CD4-positive, alpha-beta T cell treated with Interferon gamma for 1 hour (primary cell): ENCODE measurements around the gene PLD3.
"Not testable (repeated sequence)": the region's sequence is repeated elsewhere in the genome, so short reads cannot be mapped to it uniquely, and the experiment has no call there.

Experiments used
- DNase-seq: peaks from one replicate; pipeline ENCODE4 v3.0.0-alpha.2; 2020

Gene PLD3

DNA sequence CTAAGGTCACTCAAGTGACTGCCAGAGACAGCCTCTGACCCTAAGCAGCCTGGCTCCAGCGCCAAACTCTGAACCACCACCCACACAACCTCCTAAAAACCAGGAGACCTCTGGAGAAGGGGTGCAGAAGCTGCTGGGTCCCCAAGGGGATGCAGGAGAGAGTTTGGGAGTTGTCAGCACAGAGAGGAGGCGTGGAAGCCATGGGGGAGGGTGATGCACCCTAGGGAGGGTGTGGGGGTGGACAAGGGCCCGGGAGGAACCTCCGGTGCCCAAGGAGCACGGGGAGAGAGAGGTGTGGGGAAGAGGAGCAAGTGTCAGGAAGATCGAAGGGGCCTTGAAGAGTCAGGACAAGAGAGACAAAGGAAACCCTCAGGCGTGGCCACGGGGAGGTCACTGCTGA is 43.6 kb downstream of the PLD3 start:
- no peak for DNase-seq

DNA sequence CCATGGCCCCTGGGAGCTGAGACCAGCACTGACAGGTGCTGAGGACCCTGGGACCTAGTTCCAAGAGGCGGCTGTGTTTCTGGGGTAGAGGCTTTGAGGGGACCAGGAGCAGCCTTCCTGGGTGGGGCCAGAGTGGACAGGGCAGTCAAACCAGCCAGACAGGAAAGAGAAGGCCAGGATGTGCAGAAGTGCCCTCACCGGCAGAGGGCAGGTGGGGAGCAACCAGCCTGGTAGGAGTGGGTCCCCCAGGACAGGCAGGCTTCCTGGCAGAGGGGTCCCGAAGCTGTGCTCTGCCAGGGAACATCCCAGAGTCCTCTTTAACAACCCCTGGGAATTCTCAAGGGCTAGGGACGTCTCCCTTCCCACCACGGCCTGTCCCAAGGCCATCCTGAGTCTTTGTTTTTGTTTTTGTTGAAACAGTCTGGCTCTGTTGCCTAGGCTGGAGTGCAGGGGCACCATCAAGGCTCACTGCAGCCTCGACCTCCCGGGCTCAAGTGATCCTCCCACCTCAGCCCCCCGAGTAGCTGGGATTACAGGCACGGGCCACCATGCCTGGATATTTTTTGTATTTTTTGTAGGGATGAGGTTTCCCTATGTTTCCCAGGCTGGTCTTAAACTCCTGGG is 44.5 kb downstream of the PLD3 start:
- DNase-seq = no peak

DNA sequence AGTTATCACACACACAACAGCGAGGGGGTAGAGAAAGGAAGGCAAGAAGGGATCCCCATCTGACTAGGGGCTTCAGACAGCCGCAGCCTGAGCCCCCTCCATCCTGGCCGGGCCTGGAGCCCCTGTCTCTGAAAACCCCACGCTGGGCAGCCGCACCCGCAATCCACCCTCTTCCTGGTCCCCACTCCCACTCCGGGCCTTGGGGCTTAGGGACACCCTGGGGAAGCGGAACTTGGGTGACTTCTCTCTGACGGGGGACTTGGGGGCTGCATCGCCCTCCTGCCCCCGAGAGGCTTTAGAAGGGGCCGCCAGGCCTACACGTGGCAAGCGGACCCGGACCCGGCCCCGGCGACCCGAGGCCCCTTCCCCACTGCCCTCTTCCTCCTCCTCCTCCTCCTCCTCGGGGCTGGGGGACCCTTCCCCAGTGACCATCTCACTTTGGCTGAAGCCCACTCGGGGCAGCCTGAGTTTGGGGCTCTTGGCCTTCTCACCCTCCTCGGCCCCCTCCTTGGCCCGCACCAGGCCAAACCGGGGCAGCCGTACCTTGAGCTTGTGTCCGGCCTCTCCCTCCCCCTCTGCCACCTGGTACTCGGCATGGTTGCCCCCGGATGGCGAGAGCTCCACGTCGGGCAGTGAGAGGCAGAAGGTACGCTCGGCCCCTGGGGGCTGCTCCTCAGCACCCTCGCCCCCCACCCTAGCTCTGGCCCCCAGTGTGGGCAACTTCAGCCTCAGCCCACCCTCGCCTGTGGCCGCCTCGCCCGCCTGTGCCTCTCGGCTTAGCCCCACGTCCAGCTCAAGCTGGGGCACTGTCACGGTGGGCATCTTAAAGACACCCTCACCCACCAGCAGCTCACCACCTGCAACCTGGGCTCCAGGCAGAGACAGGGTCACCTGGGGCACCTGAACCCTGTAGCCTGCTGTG is 45.7 kb downstream of the PLD3 start:
- DNase-seq = no peak

DNA sequence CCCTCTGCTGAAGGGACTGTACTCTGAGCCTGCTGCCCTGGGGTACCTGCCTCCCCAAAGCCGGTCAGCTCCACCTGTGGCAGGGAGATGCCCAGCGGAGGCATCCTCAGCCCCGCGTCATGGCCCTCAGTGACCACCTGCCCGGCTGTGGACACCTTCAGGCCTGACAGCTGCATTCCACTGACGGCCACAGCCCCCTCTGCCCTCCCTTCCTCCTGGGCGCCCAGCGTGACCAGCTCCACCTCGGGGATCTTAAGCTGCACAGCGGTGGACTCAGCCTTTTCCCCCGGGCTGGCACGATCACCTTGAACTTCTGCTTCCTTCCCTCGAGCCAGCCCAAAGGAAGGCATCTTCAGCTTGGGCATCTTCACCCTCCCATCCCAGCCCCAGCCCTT is 46.3 kb downstream of the PLD3 start:
- no peak for DNase-seq

DNA sequence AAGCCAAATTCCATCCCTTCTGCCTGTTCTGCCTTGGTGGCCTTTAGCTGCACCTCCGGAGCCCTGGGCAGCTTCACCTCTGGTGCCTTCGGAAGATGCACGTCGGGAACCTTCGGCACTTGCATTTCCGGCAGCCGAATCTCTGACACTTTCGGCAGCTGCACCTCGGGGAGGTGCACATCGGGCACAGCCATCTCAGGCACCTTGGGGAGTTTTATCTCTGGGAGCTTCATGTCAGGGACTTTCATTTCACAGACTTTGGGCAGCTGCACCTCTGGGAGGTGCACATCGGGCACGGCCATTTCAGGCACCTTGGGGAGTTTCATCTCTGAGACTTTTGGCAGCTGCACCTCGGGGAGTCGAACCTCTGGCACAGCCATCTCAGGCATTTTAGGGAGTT is 47.5 kb downstream of the PLD3 start:
- no peak for DNase-seq

DNA sequence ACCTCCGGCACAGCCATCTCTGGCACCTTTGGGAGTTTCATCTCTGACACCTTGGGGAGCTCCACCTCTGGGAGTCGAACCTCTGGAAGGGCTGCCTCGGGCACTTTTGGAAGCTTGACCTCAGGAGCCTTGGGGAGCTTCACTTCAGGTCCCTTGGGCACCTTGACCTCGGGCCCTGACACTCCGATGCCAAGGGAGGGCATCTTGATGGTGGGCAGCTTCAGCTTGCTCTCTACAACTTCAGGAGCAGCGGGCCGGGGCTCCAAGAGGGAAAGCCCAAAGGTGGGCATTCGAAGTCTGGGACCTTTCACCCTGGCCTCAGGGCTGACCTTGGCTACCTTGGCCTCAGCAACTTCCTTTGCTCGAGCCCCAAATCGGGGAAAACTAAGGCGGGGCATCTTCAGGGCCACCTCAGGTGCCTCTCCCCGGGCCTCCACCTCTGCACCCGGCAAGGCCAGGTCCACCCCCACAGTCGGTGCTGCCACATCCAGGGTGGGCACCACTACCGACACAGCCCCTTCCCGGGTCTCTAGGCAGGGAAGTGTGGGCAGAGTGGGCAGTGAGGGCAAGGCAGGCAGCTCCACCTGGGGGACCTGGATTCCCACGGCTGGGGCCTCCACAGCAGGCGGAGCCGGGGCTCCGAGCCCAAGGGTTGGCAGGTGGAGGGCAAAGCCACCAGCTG is 48.5 kb downstream of the PLD3 start:
- no peak for DNase-seq

DNA sequence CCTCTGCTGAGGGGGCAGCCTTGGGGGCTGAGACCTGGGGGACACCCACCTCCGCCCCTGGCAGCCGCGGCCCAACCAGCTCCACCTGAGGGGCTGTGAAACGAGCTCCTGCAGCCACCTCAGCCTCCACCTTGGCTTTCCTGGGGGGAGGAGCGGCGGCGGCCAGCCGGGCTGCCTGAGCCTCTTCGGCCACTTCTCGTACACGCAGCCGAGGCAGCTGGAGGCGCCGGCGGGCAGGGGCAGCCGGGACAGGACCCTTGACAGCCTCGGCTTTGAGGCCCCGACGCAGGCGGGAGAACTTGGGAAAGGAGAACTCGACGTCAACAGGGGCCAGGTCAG is 49.0 kb downstream of the PLD3 start:
- DNase-seq = no peak

DNA sequence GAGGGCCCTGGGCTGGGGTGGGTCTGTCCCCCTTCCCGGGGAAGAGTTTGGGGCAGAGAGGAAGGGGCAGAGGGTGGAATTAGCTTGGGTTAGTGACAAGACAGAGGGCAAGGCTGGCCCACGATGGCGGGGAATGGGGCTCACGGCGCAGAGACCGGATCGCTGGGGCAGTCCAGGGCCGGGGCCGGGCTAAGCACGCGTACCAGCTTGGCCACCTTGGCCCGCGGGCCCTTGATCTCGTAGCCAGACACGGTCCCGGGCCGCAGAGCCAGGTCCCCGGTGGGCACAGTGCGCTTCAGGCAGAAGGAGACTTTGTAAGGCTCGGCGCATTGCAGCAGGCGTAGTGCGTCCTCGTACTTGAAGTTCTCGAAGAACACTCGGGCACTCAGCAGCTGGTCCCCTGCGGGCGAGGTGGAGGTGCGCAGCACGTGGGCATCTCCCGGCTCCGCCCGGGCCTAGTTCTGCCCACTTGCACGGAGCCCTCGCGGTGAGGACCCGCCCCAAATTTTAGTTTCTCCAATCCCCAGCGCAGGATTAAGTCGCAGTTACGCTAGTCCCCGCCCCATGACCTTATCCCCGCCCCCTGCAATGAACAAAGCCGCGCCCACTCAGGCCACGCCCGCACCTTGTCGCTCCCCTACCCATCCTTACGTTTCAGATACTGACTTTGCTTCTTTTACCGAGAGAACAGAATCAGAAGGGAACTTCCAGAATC is 50.1 kb downstream of the PLD3 start:
- peak; percentile 75 for DNase-seq

DNA sequence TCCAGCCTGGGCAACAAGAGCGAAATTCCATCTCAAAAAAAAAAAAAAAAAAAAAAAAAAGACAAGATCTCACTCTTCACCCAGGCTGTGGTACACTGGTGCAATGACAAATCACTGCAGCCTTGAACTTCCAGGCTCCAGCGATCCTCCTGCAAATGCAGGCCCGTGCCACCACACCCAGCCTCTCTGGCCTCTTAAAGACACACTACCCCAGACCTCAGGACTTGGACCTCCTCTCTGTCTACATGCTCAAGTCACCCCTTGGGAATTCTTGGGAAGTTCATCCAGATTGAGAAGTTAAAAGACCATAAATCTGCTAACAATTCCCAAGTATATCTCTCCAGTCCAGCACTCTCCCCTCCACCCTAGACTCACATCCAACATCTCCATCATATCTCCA is 52.1 kb downstream of the PLD3 start:
- DNase-seq = no peak

DNA sequence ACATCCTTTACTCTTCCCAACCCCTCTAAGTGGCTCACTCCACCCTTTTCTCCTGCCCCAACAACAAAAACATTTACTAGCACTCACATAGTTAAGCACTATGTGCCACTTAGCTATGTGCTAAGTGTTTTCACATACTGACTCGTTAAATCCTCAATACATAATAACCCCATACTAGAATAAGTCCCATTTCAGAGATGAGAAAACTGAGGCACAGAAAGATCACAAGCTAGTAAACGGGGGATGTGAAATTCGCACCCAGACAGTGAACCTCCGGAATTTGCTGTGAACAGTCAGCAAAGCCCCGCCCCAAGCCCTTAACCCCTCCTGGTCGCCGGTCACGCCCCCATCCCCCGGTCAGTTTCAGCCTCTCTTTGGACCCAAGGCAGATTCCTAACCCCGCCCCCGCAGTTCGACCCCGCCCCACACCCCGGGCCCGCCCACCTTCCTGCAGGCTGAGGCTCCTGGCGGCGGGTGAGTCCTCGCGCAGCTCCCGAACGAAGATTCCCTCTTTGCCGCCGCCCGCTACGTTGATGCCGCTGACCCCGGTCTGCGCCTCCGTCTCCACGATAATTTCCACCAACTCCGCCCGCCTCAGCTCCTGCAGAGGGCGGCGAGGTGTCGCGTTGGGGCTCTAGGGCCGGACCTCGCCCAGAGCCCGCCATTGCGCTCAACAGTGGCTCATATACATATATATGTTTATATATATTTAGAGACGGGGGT is 54.9 kb downstream of the PLD3 start:
- peak; percentile 85 for DNase-seq

DNA sequence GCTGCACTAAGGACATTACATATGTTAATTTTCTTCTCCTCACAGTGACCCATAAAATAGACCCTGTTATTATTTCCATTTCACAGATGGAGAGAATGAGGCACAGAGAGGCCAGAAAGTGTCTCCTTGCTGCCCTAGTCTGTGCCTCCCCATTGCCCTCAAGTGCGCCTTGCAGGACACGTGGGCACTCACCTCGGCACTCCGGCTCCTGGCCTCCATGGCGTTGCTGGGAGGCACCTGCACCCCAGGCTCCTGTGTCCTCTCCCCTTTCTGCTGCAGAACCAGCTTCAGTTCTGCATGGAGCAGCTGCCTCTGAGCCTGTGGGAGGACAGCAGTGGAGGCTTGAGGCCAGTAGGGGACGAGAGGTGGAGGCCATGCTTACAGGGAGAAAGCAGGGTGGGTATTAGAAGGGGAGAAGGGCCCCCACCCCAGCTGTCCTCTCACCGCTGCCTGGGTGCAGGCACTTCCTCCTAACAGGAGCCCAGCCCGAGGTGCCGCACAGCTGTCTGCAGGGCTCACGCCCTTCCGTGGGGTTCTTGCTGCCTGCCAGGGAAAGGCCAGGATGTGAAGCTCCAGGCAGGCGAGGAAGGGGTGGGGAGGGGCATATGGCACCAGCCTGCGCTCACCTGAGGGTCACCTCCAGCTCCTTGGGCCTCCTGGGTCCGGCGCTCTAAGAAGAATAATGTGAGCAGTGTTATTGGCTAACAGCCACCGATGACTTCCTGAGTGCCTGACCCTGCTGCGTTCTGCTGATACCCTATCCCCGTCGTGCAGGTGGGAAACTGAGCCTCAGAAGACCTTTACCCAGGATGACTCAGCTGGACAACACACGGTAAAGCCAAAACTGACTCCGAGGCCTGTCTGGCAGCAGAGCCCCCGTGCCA is 59.5 kb downstream of the PLD3 start:
- DNase-seq = no peak

DNA sequence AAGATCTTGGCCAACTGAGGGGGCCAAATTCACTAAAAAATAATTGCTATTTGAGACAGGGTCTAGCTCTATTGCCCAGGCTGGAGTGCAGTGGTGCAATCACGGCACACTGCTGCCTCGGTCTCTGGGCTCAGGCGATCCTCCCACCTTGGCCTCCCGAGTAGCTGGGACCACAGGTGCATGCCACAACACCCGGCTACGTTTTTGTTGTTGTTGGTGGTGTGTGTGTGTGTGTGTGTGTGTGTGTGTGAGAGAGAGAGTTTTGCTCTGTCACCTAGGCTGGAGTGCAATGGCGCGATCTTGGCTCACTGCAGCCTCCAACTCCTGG is 60.1 kb downstream of the PLD3 start:
- not testable (repeated sequence) for DNase-seq

DNA sequence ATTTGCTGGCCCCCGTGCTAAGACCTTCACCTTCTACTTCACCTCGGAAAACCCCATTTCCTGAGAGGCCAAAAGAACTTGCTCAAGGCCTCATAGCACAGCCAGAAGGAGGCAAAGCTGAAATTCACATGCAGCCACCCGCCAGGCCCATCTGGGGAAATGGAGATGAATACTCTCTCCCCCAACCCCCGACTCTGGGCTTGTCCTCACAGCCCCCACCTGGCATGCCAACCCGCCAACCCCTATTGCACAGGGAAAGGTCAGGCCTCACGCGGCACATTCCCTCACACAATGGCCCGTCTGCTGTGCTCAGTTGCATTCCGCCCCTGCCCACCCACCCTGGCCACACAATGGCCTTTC is 61.5 kb downstream of the PLD3 start:
- DNase-seq = no peak

DNA sequence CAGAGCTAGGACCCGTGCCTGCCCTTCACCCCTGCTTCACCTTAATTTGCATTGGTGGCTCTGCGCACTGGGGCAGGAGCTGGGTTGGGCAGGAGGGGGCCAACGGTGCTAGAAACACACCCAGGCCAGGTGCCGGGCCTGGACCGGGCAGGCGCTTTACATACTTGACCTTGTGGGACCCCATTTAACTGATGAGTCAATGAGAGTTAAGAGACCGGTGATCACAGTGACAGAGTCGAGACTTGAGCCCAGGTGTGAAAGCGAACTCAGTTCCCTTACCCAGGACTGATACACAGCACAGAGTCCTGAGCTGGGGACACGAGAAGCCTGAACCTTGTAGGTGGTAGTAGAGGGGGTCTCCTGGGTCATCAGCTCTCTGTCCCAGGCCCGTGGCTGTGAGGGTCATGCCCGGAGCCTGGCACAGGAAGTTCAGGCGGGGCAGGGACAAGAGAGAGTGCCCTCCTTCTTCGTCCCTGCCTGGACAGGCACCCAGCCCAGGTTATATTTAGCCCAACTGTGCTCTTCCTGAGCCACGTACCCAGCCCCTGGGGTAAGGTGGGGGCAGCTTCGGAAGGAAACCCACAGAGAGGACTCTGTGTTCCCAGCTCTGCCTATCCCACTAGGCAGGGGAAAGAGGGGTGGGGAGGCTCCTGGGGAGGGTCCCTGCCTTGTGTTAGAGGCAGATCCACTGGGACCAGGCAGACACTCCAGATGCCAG is 62.8 kb downstream of the PLD3 start:
- no peak for DNase-seq

DNA sequence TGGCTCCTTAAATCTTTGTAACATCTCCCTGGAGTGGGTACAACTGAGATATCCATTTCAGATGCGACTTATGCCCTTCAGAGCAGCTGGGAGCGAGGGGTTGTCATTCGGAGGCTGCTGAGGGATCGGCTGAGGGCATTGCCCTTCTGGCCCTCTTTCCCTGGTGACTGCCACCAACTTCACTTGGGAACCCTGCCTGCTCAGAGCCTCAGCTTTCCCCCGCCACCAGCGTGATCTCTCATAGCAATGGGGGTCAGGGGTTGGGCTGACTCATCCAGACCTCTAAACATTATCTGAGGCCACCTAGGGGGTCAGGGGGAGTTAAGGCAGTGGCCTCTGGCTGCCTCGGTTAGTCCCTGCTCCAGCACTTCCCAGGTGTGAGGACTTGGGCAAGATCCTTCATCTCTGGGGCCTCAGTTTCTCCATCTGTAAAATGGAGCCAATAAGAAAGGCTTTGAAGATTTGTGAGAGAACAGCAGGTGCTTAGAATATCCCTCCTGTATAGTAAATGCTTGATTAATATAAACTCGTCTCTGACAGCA is 63.5 kb downstream of the PLD3 start:
- no peak for DNase-seq

DNA sequence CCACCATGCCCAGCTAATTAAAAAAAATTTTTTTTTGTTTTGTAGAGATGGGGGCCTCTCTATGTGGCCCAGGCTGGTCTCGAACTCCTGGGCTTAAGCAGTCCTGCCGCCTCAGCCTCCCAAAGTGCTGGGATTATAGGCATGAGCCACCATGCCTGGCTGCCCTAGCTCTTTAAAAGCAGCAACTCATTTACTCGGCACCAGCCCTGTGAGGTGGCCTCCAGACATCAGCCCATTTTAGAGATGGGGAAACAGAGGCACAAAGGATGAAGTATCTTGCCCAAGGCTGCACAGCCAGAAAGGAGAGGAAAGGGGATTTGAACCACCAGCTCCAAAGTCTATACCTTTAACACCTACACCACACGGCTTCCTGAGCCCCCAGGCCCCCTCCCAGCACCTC is 64.4 kb downstream of the PLD3 start:
- no peak for DNase-seq

DNA sequence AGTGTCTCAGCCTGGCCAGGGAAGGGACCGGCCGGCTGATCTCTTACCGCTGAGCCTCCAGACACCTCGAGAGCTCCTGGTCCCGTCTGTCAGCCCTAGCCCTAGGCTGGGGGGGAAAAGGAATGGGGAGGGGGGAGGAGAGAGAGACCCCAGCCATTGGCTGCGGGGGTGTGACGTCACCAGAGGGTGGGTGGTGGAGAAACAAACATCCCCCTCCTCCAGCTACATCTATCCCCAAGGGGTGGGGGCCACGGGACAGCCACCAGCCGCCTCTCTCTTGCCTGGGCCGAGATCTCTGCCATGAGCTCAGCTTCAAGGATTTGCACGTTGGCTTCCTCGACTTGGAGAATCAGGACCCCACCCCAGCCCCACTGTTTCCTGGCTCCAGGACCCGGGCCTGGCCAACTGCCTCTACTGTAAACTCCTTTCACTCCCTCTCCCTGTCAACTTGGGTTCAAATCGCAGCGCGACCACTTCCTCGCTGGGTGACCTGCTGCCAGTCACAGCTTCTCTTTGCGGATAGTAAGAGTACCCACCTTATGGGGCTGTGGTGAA is 64.9 kb downstream of the PLD3 start, which contains the start of gene PRX:
Gene PRX (minus strand): TSS at position 88 of the 555 bp plus-strand sequence. CDS start 5,446 bp downstream, outside the sequence.
- DNase-seq = no peak

DNA sequence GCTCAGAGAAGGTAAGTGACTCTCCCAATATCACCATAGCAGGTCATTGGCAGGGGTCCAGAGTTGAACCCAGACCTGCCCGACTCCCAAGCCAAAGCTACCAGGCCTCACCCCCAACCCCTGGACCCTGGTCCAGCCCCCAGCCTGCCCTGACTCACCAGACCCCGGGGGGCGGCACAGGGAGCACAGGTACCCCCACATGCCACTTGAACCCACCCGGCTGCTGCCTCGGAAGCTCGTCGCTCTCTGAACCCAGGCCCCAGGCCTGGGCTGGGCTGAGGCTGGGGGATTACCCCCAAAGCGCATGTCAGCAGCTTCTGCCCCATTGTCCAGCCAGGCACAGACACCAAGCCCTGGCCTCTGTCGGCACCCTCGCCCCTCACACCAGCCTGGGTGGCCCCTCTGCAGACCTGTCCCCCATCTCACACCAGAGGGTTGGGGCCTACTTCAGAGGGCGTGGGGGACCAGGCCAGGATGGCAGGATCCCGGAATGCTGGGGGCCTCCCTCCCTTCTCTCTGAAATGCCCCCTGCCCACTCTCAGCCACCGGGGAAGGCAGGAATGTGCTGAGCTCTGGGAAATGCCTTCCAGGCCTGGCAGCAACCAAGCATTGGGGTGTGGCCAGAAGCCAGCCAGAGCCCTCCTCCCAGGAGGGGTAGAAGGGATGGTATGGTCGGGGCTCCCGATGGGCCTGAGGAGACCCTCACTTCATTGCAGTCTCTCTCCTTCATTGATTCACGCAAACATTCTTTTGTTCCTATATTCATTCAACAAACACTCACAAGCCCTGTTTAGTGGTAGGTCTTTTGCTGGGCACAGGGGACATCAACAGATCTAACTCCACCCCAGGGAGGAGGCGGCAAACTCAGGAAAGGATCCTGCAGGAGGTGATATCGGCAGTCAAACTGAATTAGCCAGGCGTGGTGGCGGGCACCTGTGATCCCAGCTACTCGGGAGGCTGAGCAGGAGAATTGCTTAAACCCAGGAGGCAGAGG is 66.3 kb downstream of the PLD3 start:
- DNase-seq = no peak

DNA sequence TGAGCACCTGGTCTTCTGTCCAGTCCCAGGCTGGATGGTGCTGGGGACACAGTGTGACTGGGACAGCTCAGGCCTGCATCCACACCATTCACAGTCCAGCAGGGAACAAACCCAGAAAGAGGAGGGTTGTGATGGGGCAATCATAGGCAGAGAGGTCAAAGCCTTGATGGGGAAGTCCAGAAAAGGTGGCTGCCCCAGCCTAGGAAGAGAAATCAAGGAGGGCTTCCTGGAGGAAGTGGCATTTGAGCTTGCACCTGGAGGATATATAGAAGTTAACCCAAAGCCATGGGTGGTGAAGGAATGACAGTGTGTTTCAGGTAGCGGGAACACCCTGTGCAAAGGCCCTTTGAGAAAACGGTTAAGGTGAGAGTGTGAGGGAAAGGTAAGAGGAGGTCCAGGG is 67.3 kb downstream of the PLD3 start:
- no peak for DNase-seq
